Sigmoid colon (tissue), 7 donors: Measurements from ENCODE around the gene GABRB2. TPM values are rescaled to one million over a fixed set of nuclear protein-coding genes. Genes with fewer than 3 reads are reported as not detected.
"Not testable (repeated sequence)": the region's sequence is repeated elsewhere in the genome, so short reads cannot be mapped to it uniquely, and the experiment has no call there.

ENCODE experiments used
- DNase-seq: peaks from one replicate; pipeline ENCODE4 v3.0.0-alpha.2; 2019
- H3K27ac ChIP-seq, 4 donors: fragments of 200-600 bp; sonication (generic); one replicate each; pipeline ENCODE4 v1.5.1; 2016 to 2019; ENCODE audit warnings: mild to moderate bottlenecking in 1 of 4
- H3K27me3 ChIP-seq, 3 donors: fragments of 200-600 bp; sonication (generic); one replicate each; pipeline ENCODE4 v1.5.1; 2019; ENCODE audit warnings: mild to moderate bottlenecking in 1 of 3
- H3K36me3 ChIP-seq, 4 donors: fragments of 200-600 bp; sonication (generic); one replicate each; pipeline ENCODE4 v1.5.1; 2016 to 2019
- H3K4me1 ChIP-seq, 4 donors: fragments of 200-600 bp; sonication (generic); one replicate each; pipeline ENCODE4 v1.5.1; 2017 to 2019
- H3K4me3 ChIP-seq, 4 donors: fragments of 200-600 bp; sonication (generic); one replicate each; pipeline ENCODE4 v1.5.1; 2017 to 2019; ENCODE audit warnings: mild to moderate bottlenecking in 2 of 4, moderate library complexity in 1 of 4
- H3K9me3 ChIP-seq, 4 donors: fragments of 200-600 bp in 3 of 4; sonication (generic) in 3 of 4; one replicate each; pipeline versions ENCODE4 v1.5.1 to v1.6.1; 2013 to 2019
- EP300 ChIP-seq, 4 donors: sonication (generic); formaldehyde crosslinking; IDR thresholded peaks; one replicate each; pipeline ENCODE4 v1.6.1; 2017; ENCODE audit warnings: antibody characterized with exemption in 4 of 4
- POLR2A ChIP-seq, 2 donors: fragments of 450-650 bp; IDR thresholded peaks; one replicate each; pipeline ENCODE4 v1.6.1; 2016; ENCODE audit warnings: antibody characterized with exemption in 2 of 2, mild to moderate bottlenecking in 2 of 2, moderate library complexity in 2 of 2
- POLR2AphosphoS5 ChIP-seq, 4 donors: sonication (generic); formaldehyde crosslinking; IDR thresholded peaks; one replicate each; pipeline ENCODE4 v1.6.1; 2017; ENCODE audit warnings: antibody characterized with exemption in 4 of 4
- WGBS, 2 donors: extraction: QIAGEN DNeasy Blood & Tissue Kit; methylation state at CpG; one replicate each; pipeline ENCODE4 v1.1.7; 2013; 5-methylcytosine and 5-hydroxymethylcytosine counted together
- intact Hi-C: fragments of 100-400 bp; cut with DNase I; formaldehyde crosslinking; loops from one replicate; pipeline ENCODE4 v1.15.1; 2023
- polyA plus RNA-seq, 3 donors: library from polyadenylated mRNA; stranded (reverse); fragments of 200-250 nt; gene quantifications; one replicate each; pipeline ENCODE4 v1.2.3, GENCODE V29; 2013
- total RNA-seq, 4 donors: library from RNA; depleted of rRNA; stranded (reverse); fragments of >200 nt; gene quantifications; one replicate each; pipeline ENCODE4 v1.1.0, GENCODE V29; 2016
- TF ChIP-seq, protein P1 (sequence below), 4 experiments: fragments of 450-650 bp in 3 of 4; fragments of 200-600 bp in 1 of 4; IDR thresholded peaks; one replicate each; pipeline ENCODE4 v1.5.1; 2016 to 2019; ENCODE audit warnings: antibody characterized with exemption in 4 of 4, mild to moderate bottlenecking in 3 of 4, moderate library complexity in 2 of 4
- donor health status: healthy with polysubstance abuse.
- donor health status: Bipolar disorder and iron deficiency.
- donor health status: healthy.

Gene GABRB2
- total and polyA plus RNA-seq, 7 donors: under 0.01 to 0.55 (median 0.36) TPM

DNA sequence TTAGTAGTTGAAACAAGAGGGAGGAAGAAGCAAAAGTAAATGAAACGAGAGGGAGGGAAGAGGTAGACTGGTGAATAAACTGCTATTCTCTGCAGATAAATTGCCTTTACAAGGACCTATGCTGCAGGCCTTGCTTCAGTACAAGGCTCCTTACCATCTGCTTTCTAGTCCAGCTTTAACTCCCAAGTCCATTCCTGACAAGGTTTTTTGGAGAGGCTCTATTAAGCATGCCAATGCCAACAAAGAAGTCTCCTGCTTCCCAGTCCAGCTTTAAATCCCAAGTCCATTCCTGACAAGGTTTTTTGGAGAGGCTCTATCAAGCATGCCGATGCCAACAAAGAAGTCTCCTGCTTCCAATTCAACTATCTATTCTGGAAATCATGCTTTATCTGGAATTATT lies 244.9 kb downstream of the GABRB2 start:
- intact Hi-C loops: no loop called here
- Histone ChIP-seq H3K4me3 (no peak overlapping the region), H3K27me3 (no peaks in the 10 kb centered on the region), H3K4me1 (no peaks in the 10 kb centered on the region), H3K9me3 (no peaks in the 10 kb centered on the region), H3K27ac (no peak overlapping the region), H3K36me3 (no peaks in the 10 kb centered on the region)
- TF ChIP-seq, protein P1, sequence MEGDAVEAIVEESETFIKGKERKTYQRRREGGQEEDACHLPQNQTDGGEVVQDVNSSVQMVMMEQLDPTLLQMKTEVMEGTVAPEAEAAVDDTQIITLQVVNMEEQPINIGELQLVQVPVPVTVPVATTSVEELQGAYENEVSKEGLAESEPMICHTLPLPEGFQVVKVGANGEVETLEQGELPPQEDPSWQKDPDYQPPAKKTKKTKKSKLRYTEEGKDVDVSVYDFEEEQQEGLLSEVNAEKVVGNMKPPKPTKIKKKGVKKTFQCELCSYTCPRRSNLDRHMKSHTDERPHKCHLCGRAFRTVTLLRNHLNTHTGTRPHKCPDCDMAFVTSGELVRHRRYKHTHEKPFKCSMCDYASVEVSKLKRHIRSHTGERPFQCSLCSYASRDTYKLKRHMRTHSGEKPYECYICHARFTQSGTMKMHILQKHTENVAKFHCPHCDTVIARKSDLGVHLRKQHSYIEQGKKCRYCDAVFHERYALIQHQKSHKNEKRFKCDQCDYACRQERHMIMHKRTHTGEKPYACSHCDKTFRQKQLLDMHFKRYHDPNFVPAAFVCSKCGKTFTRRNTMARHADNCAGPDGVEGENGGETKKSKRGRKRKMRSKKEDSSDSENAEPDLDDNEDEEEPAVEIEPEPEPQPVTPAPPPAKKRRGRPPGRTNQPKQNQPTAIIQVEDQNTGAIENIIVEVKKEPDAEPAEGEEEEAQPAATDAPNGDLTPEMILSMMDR (IDR thresholded peaks at IDR 0.05): no peak
- TF ChIP-seq POLR2A (IDR thresholded peaks at IDR 0.05) (no peak), EP300 (IDR thresholded peaks at IDR 0.05) (no peak), POLR2AphosphoS5 (IDR thresholded peaks at IDR 0.05) (no peak)
- 80 to 88% methylated on average over 2 of the region's 2 CpGs for WGBS, 2 donors
- no peak for DNase-seq

DNA sequence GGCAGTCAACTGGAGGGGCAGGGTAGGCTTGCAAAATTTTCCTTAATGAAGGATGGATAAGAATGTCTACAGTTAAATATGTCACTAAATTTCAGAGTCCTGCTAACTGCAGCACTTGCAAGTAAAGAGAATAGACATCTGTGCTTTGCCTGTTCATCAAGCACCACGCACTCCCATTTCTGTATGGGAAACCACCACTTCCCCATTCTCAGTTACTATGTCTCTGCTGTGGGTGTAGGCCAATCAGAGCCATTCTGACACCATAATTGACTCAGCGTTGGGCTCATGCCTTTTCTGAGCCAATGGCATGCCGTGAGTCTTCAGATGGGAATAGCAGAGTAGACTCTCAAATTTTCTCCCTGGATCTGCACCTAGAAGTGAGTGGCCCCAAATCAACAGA lies 247.5 kb downstream of the GABRB2 start:
- Histone ChIP-seq H3K4me3 (no peak overlapping the region), H3K4me1 (no peaks in the 10 kb centered on the region), H3K27me3 (no peaks in the 10 kb centered on the region), H3K9me3 (no peaks in the 10 kb centered on the region), H3K36me3 (no peaks in the 10 kb centered on the region), H3K27ac (no peak overlapping the region)
- no peak for DNase-seq
- WGBS, 2 donors: 86 to 91% methylated on average over 3 of the region's 3 CpGs
- no peak for TF ChIP-seq EP300 (IDR thresholded peaks at IDR 0.05)
- no peak for TF ChIP-seq POLR2A (IDR thresholded peaks at IDR 0.05)
- TF ChIP-seq, protein P1 (IDR thresholded peaks at IDR 0.05): no peak
- TF ChIP-seq POLR2AphosphoS5 (IDR thresholded peaks at IDR 0.05): no peak
- intact Hi-C loops: no loop called here

DNA sequence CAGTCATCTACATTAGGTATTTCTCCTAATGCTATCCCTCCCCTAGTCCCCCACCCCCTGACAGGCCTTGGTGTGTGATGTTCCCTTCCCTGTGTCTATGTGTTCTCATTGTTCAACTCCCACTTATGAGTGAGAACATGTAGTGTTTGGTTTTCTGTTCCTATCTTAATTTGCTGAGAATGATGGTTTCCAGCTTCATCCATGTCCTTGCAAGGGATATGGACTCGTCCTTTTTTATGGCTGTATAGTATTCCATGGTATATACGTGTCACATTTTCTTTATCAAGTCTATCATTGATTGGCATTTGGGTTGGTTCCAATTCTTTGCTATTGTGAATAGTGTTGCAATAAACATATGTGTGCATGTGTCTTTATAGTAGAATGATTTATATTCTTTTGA lies 249.1 kb downstream of the GABRB2 start:
- H3K27me3 ChIP-seq: not testable (repeated sequence)

GRCh38 chr5:161295721-161296250 lies 250.7 kb downstream of the GABRB2 start:
- H3K4me1 ChIP-seq: no peaks in the 10 kb centered on the region
- H3K27ac ChIP-seq: no peak overlapping the region
- no peaks in the 10 kb centered on the region for H3K27me3 ChIP-seq
- TF ChIP-seq POLR2A (IDR thresholded peaks at IDR 0.05) (no peak), POLR2AphosphoS5 (IDR thresholded peaks at IDR 0.05) (no peak), EP300 (IDR thresholded peaks at IDR 0.05) (no peak)
- TF ChIP-seq, protein P1 (IDR thresholded peaks at IDR 0.05): no peak
- H3K9me3 ChIP-seq: no peaks in the 10 kb centered on the region
- H3K36me3 ChIP-seq: no peaks in the 10 kb centered on the region
- no peak for DNase-seq
- intact Hi-C loops: no loop called here
- H3K4me3 ChIP-seq: no peak overlapping the region

More for the DNA sequence above, 249.1 kb downstream of the GABRB2 start:
- H3K4me3 ChIP-seq, DNase-seq, intact Hi-C loops, H3K9me3 ChIP-seq, H3K4me1 ChIP-seq, H3K36me3 ChIP-seq, H3K27ac ChIP-seq: not testable (repeated sequence)
- 88 to 91% methylated on average over 2 of the region's 2 CpGs for WGBS, 2 donors

DNA sequence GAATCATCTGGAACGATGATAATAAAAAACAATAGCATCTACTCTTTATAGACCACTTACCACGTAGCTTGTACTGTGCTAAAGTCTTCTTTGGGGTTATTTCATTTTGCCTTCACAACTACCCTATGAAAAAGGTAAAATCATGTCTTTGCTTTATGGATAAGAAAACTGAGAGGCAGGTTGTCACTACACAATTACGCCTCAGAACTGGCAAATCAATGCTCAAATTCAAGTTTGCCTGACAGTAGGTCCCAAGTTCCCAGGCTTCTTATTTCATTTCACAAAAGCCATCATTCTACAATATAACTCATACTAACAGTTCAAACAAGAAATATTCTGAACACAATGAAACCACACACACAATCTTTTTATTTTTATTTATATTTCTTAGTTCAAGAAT lies 258.5 kb downstream of the GABRB2 start:
- intact Hi-C loops: no loop called here
- no peaks in the 10 kb centered on the region for H3K4me1 ChIP-seq
- no peak for DNase-seq
- H3K27me3 ChIP-seq: no peaks in the 10 kb centered on the region
- TF ChIP-seq POLR2A (IDR thresholded peaks at IDR 0.05) (no peak), POLR2AphosphoS5 (IDR thresholded peaks at IDR 0.05) (no peak), EP300 (IDR thresholded peaks at IDR 0.05) (no peak)
- TF ChIP-seq, protein P1 (IDR thresholded peaks at IDR 0.05): no peak
- H3K9me3 ChIP-seq: no peaks in the 10 kb centered on the region
- no peak overlapping the region for H3K4me3 ChIP-seq
- no peak overlapping the region for H3K27ac ChIP-seq
- no peaks in the 10 kb centered on the region for H3K36me3 ChIP-seq
- 89 to 95% methylated on average over 3 of the region's 3 CpGs for WGBS, 2 donors
